ENCODE results near the gene CIDEB.

The CIDEB gene

DNA sequence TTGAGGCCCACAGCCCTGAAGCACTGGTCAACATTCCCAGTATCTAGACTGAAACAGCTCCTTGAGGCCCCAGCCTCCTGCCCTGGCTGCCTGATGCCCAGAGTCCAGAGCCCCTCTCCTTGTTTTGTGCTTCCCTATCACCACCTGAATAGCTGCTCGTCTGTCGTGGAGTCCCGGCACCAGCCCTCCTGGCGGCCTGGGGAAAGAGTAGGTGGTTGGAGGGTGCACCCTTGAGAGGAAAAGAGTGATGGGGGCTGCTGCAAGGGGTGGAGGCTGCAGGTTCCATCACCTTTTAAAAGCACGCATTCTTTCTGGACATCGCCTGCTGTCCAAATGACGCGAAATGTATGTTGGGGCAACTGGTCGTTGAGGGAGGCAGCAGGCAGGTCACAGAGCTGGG lies 39.6 kb downstream of the CIDEB start:
- DNase-seq: no peak

DNA sequence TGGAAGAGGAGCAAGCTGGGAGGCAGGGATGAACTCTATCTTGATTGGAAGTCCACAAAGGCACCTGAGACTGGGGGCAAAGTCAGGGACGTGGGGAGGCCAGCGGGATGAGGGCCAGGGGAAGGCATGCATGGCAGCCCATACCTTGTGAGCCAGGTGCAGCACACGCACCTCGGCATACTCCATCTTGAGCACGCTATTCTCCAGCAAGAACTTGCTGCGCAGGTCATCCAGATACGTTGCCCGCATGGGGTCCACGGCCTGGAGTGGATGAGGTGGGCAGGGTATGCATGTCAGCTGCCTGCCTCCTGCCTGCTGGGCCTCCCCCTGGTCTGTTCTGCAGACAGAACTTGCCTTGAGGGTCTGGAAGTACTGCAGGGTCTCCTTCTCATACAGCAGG lies 40.3 kb downstream of the CIDEB start:
- no peak for DNase-seq

DNA sequence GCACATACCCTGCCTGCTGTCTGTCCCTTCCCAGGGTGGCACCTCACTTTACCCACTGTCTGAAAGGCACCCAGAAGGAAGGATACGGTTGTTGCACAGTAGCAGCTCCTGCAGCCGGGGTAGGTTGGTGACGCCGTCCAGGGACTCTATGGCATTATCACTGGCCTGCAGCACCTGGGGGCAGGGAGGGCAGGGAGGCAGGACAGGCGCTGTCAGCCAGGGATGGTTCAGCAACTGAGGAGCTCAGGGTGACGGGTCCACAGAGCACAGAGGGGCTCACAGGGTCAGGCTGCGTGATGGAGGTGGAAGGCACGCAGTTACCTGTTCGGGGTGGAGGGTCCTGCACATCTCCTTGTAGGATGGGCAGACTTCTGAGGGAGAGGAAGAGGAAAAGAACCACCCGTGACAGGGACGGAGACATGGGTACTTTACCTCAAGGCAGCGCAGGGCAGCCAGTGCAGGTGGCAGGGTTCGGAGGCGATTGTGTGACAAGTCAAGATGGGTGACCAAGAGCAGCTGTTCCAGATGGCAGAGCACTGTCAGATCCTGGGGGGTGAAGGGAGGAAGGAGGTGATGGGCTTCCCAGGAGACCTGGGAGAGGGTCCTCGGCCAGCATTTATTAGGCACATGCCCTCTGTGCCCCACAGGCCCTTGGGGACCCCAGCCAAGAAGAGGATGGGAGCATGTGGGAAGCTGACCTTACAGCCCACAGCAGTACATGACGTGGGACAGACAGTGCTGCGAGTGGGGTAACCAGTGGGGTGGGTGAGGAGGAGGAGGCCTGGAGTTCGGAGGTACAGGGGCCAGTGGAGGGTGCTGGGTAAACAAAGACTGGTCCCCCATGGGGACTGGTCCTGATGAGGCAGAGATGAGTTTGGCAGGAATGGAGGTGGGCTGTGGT lies 41.2 kb downstream of the CIDEB start:
- no peak for DNase-seq

DNA sequence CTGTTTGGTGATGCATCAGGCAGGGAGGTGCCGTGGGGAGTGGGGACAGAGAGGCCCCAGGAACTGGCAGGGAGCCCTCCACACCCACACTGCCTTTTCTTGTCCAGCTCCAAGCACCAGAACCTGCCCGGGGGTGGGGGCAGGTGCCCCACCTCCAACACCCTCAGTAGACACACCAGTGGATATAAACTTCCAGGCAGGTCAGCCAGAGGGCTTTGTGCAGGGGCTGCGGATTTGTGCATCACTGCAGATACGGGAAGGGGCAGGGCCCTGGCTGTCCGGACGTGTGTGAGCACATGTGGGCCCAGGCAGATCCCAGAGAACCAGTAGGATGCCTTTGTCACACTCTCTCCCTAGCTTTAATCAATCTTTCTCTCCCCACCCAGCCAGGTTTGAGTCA lies 43.5 kb downstream of the CIDEB start:
- no peak for DNase-seq

DNA sequence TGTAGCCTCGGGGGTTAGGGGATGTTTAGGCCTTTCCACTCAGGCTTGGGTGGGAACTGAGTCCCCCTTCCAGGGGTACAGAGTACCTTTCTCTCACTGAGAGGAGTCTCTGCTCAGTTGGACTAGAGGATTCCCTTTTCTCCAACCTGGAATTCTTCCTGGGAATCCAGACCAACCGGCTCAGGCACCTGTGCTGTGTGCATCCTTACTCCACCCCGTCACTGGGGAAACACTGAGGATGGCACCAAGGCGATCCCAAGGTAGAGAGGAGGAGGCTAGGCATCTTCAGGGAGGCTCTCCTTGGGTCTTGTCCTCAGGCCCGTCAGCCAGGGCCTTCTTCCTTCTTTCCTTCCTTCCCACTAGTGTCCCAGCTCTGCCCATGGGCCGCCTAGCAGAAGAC lies 43.9 kb downstream of the CIDEB start:
- DNase-seq: no peak

DNA sequence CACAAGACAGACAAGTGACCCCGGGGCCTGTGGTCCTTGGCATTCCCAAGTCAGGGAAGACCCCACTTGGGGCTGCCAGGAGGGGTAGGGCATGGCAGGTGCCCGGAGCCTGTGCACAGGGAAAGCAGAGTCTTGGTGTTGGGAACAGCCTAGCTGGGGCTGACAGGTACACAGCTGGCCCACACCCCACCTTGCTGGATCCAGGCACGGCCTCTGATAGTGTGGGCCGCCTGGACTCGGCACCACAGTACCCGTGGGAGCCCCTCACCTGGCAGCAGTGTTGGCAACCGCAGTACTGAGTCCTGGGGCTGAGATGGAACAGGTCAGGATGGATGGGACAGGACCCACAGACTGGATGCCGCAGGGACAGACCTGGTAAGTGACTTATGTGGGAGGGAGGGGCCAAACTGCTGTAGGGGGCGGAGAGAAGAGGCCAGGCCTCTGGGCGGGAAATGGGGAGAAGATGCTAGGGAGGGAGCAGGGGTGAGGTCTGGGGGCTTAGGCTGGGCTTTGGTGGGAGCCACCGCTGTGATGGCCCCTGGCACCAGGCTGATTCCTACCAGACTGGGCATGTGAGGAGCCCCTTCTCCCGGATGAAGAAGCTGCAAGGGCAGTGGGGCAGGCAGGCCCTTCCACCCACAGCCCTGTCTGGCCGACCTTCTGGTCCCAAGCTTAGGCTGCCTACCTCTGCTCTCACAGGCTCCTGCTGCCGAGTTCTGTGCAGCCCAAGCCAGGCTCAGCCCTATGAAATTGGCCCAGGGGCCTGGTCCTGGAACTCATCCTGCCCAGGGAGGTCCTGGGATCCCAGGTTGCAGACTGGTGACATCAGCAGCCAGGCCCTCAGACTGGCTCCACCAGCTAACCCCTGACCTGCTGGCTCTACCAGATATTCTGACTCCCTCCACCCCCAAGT lies 44.7 kb downstream of the CIDEB start, which contains the start of gene TGM1:
TGM1 (minus strand) TSS at position 357 of the 913 bp plus-strand sequence. CDS start 825 bp downstream, outside the sequence.
- no peak for DNase-seq

DNA sequence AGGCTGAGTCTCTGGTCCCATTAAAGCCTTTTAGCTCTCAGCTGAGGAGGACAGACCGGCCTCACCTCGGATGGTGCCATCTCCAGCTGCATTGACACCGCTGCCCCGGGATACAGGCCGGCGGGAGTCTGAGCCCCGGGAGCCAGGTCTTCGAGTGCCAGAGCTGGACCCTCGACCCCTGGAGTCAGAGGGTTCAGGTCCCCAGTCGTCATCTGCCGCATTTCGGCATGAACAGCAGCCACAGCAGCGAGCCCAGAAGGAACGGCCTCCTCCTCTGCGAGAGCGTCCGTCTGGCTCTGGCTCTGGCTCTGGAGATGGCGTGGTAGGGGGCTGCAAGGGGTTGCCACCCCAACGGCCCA lies 45.8 kb downstream of the CIDEB start:
- no peak for DNase-seq

DNA sequence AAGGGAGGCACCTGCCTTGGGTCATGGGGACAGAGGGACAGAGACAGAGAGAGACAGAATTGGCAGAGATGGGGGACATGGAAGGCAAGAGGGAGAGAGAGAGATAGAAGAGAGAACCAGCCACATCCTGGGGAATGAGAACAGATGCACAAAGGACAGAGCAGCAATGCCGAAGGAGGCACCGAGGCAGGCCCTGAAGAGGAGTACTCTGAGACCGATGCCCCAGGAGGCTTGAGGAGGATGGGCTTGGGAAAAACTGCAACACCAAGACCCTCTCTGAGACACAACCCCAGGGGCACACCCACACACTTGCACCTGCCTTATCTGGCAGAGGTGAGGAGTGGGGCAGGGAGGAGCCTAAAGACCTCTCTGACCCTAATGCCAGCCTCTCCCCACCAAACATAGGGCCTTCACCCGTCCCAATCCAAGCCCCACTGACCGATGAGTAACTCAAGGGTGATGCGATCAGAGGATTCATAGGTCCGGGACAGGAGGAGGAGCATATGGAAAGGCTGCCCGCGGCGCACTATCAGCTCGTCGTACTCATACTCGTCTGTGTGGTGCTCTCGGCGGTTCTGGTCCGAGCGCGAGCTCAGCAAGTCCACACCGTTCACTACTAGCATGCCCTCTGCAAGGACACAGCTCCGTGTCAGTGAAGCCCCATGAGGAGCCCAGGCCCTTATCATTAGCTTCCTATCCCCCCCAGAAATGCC lies 46.4 kb downstream of the CIDEB start:
- DNase-seq: no peak

DNA sequence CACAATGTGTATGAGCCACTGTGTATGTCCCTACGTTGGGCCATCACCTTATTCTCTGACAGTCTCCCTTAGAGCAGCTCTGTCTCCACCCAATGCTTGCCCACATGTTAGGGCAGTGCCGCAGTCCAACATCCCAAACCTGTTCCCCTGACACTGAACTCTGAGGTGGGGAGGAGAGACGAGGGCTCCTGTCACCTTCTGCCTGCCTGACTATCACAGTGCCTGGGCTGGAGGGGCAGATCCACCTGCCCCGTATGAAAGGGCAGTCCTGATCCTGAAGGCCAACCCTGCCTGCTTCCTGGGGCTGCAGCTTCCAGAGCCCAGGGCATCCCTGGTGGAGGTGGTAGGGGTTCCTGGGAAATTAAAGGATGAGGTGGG lies 47.0 kb downstream of the CIDEB start:
- DNase-seq: no peak

DNA sequence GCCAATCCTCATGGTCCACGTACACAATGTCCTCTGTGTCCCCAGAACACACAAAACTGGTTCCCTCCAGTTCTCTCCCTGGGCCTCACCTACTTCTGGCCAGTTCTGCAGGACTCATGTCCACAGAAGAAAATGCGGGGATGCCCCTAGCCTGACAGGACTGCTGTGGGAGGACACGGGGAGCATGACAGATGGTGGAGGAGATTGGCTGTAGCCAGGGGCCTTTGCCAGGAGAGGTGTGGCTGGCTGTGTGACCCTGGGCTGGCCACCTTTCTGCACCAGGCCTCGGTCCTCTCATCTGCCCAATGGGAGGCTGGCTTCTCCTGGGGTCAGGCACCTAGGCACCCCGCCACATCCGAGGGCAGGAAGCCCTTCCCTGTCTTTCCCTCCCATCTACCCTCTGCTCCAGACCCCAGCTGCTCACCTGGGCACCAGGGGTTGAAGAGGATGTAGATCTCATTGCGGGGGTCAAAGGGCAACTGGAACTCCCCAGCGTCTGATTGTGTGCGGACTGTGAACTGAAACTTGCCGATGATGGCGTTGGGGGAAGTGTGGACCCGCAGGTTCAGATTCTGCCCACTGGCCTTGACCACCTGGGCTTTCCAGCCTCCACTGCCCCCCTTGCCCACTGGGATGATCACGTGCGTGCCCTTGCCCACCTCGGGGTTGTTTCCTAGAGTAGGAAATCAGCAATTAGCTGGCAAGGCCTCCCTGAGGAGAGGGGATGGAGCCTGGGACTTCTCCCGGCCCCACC lies 47.6 kb downstream of the CIDEB start:
- no peak for DNase-seq

DNA sequence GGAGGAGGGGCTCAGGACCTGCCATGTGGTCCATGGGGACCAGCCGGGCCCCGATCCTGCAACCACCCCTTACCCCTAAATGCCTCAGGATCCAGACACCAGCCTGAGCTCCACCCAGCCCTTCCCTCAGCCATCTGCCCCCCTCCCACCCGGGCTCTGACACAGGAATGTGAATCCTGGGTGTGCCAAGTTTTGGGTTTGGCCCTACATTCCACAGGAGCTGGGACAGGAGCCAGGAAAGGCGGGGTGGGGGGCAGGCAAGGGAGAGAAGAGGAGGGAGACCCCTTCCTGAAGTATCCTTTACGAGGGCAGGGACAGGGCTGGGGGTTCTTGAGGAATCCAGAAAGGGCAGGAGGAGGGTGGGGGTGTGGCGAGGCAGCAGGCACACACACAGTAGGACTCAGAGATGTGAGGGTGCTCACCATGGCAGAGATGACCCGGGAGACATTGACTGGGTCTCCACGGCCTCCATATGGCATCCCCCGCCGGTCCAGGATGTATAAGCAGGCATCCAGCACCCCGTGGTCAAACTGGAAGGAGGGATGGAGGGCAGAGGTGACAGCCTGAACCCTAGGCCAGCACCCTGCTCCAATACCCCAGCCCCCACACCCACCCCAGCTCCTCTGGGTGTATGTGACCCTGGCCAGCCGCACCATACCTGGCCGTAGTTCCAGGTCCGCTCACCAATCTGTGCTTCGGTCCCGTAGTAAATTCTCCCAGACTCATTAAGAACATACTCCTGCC lies 48.3 kb downstream of the CIDEB start:
- no peak for DNase-seq

DNA sequence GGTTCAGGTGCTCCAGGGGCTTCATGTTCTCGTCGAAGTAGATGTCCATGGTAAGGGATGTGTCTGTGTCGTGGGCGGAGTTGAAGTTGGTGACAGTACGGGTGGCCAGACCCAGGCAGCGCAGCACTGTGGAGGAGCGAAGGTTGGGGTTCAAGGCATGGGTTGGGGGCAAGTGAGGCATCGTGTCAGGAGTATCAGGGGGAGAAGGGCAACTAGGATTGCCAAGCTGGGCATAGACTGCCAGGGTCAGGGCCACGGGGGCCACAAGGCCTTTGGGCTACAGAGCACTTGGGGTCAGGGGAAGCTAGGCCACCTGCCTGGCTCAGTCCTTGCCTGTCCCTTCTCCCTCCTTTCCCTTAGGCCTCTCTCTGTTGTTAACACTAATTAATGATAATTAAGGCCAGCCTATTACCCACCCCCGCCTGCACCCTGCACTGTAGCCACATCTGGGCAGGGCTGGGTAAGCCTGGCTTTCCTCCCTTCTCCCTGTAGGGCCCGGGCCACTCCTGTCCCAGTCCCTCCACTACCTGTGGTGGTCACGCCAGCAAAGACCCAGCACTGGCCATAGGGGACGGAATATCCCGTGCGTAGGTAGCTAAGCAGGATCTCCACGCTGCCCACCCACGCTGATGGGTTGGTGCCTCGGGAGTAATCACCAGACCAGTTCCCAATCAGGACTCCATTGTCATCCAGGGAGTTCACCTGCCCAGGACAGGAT lies 49.1 kb downstream of the CIDEB start:
- no peak for DNase-seq

DNA sequence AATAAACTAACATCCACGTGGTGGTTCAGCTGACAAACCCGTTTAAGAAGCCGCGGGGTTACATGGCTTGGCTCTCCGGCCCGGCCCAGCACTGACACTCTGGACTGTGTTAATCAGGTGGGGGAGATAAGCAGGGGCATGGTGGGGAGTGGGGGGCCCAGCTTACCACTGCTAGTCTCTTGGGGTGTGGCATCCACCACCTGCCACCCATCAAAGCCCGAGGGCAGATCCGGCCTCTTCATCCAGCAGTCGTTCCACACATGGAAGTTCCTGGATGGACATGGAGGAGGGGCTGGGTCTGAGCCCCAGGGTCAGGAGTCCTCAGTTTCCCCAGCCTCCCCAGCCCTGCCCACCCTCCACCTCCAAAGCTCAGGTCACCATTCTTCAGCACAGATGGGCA lies 49.7 kb downstream of the CIDEB start:
- DNase-seq: no peak

DNA sequence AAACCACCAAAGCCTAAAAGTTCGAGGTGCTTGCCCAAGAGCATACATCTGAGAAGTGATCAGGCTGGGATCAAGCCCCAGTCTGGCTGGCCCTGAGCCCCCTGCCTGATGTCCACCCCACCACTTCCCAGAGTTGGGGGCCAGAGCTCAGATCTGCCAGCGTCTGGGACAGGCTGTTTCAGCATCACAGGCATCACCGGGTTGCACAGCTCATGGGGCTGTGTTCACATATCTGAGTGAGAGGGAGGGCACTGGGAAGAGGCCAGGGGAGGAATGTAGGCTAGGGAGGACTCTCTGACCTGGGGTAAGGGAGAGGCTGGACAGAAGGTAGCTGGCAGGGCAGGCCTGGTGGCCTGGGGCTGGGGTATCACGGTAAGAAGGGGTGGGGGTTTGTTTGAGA lies 50.8 kb downstream of the CIDEB start:
- DNase-seq: no peak

DNA sequence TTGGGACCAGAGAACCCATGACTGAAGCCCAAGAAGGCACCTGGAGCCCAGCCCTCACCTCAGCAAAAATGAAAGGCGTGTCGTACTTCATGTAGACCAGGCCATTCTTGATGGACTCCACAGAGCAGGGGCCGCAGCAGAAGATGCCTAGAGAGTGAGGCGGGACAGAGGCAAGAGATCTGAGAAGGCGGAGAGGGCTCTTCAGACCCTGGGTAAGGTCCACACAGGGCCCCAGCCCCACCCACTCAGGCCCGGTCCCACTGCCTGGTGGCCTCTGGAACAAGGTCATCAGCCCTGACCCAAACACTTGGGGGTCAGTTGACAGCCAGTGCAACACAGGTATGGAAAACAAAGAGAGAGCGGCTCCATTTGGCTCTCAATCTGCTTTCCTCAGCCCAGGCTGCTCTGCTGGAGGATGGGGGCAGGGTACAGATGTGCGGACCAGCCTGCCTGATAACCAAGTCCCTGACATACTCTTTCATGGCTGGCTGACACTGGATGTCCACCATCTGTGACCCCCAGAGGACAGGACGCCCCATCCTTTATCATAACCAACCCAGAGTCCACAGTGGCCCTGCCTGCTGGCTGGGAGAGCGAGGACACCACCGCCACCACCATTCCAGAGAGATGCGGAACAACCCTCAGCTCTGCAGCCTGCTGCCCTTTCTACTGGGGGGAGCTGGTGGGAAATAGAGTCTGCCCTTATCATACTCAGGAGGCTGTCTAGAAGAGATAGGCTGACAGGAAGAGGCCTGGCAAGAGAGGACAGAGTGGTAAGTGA lies 51.7 kb downstream of the CIDEB start:
- DNase-seq: no peak

DNA sequence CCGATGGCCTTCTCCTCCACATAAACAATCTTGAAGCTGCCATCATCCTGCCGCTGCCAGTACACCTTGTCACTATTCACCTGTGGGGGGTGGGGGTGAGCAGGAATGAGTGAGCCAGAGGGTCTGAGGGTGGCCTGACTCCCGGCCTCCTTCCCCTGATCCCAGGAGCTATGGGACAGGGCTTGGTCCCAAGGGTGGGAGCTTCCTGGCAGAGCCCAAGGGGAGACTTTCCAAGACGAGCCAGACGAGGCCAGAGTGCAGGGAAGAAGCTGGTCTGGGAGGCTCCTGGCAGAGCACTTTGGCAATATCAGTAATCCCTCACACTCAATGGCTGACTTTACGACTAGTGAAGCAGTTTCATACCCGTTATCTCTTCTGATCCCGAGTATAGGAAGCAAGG lies 52.3 kb downstream of the CIDEB start:
- no peak for DNase-seq

All from DMS153 (cell line).